ENCODE data around the gene COQ2.

COQ2 gene

GRCh38 chr4:83251447-83251830 is 33.2 kb downstream of the COQ2 start:
- Histone ChIP-seq H3K9me2 (replicated peaks; ENCODE audit: control insufficient read depth, low read length) (no peaks in the 10 kb centered on the region), H3K4me2 (ENCODE audit: low read length) (no peak overlapping the region), H3K27me3 (ENCODE audit: control insufficient read depth, low read length) (no peaks in the 10 kb centered on the region), H3K27ac (ENCODE audit: low read depth, low read length) (no peak overlapping the region), H3K4me3 (ENCODE audit: low read length) (no peak overlapping the region), H4K20me1 (ENCODE audit: control insufficient read depth, insufficient read depth, low read depth, low read length) (no peaks in the 10 kb centered on the region), H3K36me3 (ENCODE audit: control insufficient read depth, low read length) (no peaks in the 10 kb centered on the region), H3F3A (ENCODE audit: control insufficient read depth, insufficient read depth) (no peaks in the 10 kb centered on the region), H3K4me1 (ENCODE audit: control insufficient read depth, low read length) (peaks cover 19% of the 10 kb centered on the region), H3K79me2 (ENCODE audit: control insufficient read depth, low read length) (no peaks in the 10 kb centered on the region), H3K9me3 (ENCODE audit: control insufficient read depth, insufficient read depth, low read length) (no peaks in the 10 kb centered on the region)
- TF ChIP-seq, protein P1, sequence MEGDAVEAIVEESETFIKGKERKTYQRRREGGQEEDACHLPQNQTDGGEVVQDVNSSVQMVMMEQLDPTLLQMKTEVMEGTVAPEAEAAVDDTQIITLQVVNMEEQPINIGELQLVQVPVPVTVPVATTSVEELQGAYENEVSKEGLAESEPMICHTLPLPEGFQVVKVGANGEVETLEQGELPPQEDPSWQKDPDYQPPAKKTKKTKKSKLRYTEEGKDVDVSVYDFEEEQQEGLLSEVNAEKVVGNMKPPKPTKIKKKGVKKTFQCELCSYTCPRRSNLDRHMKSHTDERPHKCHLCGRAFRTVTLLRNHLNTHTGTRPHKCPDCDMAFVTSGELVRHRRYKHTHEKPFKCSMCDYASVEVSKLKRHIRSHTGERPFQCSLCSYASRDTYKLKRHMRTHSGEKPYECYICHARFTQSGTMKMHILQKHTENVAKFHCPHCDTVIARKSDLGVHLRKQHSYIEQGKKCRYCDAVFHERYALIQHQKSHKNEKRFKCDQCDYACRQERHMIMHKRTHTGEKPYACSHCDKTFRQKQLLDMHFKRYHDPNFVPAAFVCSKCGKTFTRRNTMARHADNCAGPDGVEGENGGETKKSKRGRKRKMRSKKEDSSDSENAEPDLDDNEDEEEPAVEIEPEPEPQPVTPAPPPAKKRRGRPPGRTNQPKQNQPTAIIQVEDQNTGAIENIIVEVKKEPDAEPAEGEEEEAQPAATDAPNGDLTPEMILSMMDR (IDR thresholded peaks at IDR 0.05; ENCODE audit: low read depth, low read length, poor library complexity, severe bottlenecking), result no peak
- no peak for TF ChIP-seq EZH2phosphoT487 (IDR thresholded peaks at IDR 0.05; ENCODE audit: borderline replicate concordance, low read length)

GRCh38 chr4:83250687-83251446 is 33.7 kb downstream of the COQ2 start:
- Histone ChIP-seq H4K20me1 (ENCODE audit: control insufficient read depth, insufficient read depth, low read depth, low read length) (no peaks in the 10 kb centered on the region), H3K4me2 (ENCODE audit: low read length) (no peak overlapping the region), H3K4me1 (ENCODE audit: control insufficient read depth, low read length) (peaks cover 14% of the 10 kb centered on the region), H3F3A (ENCODE audit: control insufficient read depth, insufficient read depth) (no peaks in the 10 kb centered on the region), H3K4me3 (ENCODE audit: low read length) (no peak overlapping the region), H3K9me2 (replicated peaks; ENCODE audit: control insufficient read depth, low read length) (no peaks in the 10 kb centered on the region), H3K79me2 (ENCODE audit: control insufficient read depth, low read length) (no peaks in the 10 kb centered on the region), H3K36me3 (ENCODE audit: control insufficient read depth, low read length) (no peaks in the 10 kb centered on the region), H3K27ac (ENCODE audit: low read depth, low read length) (no peak overlapping the region), H3K9me3 (ENCODE audit: control insufficient read depth, insufficient read depth, low read length) (no peaks in the 10 kb centered on the region), H3K27me3 (ENCODE audit: control insufficient read depth, low read length) (no peaks in the 10 kb centered on the region)
- TF ChIP-seq, protein P1 (IDR thresholded peaks at IDR 0.05; ENCODE audit: low read depth, low read length, poor library complexity, severe bottlenecking), result no peak
- TF ChIP-seq EZH2phosphoT487 (IDR thresholded peaks at IDR 0.05; ENCODE audit: borderline replicate concordance, low read length), result no peak

DNA sequence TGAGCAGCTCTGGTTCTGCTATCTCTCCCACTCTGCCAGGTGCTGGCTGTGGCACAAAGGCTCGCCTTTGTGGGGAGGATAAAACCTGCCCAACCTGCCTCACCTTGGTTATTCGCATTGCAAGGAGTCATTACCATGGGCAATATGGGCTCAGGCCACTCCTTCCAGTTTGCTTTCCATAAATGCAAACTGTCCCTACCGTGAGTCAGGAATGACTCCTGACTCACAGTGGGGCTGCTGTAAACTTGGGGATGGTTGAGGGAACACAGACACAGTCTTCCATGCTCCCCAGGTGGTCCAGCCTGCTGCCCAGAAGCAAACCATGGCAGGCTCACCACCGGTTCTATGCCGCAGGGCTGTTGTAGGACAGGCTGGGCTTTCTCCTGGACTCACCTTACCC is 36.1 kb downstream of the COQ2 start:
- Histone ChIP-seq H3K27me3 (ENCODE audit: control insufficient read depth, low read length) (no peaks in the 10 kb centered on the region), H3K4me3 (ENCODE audit: low read length) (no peak overlapping the region), H3K4me1 (ENCODE audit: control insufficient read depth, low read length) (peaks cover 10% of the 10 kb centered on the region), H3F3A (ENCODE audit: control insufficient read depth, insufficient read depth) (no peaks in the 10 kb centered on the region), H3K79me2 (ENCODE audit: control insufficient read depth, low read length) (no peaks in the 10 kb centered on the region), H3K4me2 (ENCODE audit: low read length) (no peak overlapping the region), H3K27ac (ENCODE audit: low read depth, low read length) (no peak overlapping the region), H4K20me1 (ENCODE audit: control insufficient read depth, insufficient read depth, low read depth, low read length) (no peaks in the 10 kb centered on the region), H3K9me2 (replicated peaks; ENCODE audit: control insufficient read depth, low read length) (no peaks in the 10 kb centered on the region), H3K36me3 (ENCODE audit: control insufficient read depth, low read length) (no peaks in the 10 kb centered on the region), H3K9me3 (ENCODE audit: control insufficient read depth, insufficient read depth, low read length) (no peaks in the 10 kb centered on the region)
- TF ChIP-seq EZH2phosphoT487 (IDR thresholded peaks at IDR 0.05; ENCODE audit: borderline replicate concordance, low read length), result no peak
- TF ChIP-seq, protein P1 (IDR thresholded peaks at IDR 0.05; ENCODE audit: low read depth, low read length, poor library complexity, severe bottlenecking), result no peak
